ENCODE results near the gene WDR35.

DNA sequence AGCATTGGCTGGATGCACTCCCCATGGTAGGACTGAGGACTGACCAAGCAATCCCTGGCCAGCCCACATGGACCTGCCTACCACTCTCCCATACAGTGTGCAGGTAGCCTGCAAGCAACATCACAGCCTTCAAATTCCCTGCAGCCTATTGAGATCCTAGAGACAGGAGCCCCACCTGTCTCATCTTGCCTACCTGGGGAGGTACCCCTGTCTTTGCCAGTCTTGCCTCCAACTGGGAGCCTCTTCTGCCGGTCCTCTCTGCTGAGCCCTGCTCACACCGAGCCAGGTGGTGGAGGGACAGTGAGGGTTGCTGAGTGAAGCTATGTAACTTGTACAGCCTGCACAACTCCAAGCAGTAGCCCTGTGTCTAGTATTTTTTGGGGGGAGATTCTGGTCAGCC lies 118.1 kb downstream of the WDR35 start:
- TF ChIP-seq POLR2A (IDR thresholded peaks at IDR 0.05; ENCODE audit: low read length) (no peak), GATA1 (IDR thresholded peaks at IDR 0.05; ENCODE audit: low read depth, low read length) (no peak)
